ENCODE data around the gene COPE.

GRCh38 chr19:18868380-18869022, 50.7 kb downstream of the COPE start:
- TF ChIP-seq CTCF (IDR thresholded peaks at IDR 0.05) = no peak
- no peak for TF ChIP-seq POLR2A (IDR thresholded peaks at IDR 0.05)
- no peak for TF ChIP-seq EP300 (IDR thresholded peaks at IDR 0.05; ENCODE audit: low read depth)

Measured in transverse colon (tissue), 3 donors.